Dermis blood vessel endothelial cell (primary cell): ENCODE measurements around the gene INF2. TPM values are rescaled to one million over a fixed set of nuclear protein-coding genes. Genes with fewer than 3 reads are reported as not detected.
"Not testable (repeated sequence)": the region's sequence is repeated elsewhere in the genome, so short reads cannot be mapped to it uniquely, and the experiment has no call there.

ENCODE experiments used
- DNase-seq: peaks from one replicate; pipeline ENCODE4 v3.0.0; 2010
- total RNA-seq: library from RNA; depleted of rRNA; stranded (reverse); fragments of >200 nt; gene quantifications from 2 replicates; pipeline ENCODE4 v1.2.3, GENCODE V29; 2014

Gene INF2
- total RNA-seq, 1 donor from 2014 or later = 53.6 TPM

DNA sequence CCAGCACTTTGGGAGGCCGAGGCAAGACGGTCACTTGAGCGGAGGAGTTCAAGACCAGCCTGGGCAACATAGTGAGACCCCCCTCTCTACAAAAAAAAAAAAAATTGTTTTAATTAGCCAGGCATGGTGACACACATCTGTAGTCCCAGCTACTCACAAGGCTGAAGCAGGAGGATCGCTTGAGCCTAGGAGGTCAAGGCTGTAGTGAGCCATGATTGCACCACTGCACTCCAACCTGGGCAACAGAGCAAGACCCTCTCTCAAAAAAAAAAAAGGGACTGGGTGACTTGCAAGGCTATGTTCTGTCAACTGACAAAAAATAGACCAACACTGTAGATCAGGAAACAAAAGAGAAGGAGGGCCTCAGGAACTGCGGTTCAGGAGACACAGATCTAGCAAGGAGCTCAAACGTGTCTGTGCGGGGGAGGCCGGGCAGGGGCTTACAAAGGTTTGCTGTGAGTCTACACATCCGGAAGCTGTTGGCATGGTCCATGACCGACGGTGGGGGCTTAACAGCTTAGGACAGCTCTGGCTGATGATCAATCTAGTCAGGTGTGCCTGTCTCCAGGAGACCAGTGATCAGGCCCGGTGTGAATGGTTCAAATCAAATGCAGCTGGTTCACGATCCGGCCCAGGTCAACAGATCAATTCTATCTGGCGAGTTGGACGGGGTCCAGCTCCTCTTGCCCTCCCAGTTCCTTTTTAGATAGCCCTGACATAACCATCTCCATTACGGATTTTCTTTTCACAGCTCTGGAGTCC lies 31.7 kb upstream of the INF2 start:
- no peak for DNase-seq

DNA sequence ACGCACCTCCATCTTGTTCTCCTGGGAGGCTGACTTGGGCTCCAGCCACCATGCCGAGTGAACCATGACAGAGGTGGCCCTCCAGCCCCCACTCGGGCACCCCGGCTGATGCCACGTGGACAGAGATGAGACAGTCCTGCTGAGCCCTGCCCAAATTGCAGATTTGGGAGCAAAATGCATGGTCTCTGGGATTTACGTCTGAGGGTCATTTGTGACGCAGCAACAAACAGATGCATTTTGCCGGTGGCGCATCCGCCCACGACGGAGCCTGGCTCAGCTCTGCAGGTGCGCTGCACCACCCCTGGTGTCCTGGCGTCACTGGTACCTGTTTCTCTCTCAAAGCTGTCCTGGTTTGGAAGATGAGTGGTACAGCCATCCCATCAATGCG lies 31.1 kb upstream of the INF2 start:
- DNase-seq = no peak

DNA sequence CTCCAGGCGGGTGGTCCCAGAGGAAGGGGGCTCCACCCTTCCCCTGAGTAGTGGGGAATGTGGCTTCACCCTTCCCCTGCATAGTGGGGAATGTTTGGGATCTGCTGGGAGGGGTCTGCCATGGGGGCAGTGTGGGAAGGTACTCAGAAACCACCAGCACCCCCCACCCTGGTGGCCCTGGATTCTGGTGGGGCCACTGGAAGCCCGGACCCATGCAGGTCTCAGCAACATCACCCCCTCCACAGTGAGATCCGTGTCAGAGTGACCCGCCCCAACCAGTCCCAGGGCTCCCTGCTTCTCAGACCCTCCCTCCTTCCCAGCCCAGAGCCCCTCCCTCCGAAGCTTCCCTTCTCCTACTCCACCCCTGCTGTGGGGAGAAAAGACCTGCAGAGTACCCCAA lies 30.3 kb upstream of the INF2 start:
- DNase-seq = no peak

DNA sequence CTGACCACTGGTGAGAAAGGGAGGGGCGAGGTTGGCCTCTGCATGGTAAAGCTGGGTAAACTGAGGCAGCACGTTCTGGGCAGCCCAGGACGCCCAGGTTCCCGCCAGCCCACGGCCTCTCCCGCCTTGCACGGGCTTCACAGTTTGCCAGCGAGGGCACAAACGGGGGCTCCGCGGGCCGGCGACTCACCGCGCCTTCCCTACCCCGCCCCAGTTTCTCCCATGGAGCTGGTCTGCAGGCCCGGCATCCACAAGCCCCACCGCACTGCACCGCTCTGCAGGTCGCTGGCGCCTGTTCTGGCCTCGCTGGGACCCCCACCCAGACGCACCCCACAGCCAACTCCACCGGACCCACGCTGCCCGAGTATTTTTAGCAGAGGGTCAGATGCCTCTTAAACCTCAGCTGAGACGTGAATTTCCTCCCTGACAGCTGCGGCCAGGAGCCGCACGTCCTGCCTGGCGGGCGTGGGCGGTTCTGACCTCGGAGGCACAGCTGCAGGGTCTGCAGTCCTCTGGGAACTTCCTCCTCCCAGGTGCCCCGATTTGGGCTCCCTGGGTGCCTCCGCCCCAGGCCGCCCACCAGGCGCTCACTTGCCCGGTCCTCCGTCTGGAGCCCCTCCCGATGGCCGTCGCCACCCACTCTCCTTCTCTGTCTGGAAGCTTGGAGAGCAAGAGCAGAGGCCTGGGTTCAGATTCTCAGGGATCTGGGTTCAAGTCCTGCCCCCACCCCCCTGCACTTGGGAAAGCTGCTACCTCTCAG lies 29.5 kb upstream of the INF2 start:
- peak; percentile 32 for DNase-seq

DNA sequence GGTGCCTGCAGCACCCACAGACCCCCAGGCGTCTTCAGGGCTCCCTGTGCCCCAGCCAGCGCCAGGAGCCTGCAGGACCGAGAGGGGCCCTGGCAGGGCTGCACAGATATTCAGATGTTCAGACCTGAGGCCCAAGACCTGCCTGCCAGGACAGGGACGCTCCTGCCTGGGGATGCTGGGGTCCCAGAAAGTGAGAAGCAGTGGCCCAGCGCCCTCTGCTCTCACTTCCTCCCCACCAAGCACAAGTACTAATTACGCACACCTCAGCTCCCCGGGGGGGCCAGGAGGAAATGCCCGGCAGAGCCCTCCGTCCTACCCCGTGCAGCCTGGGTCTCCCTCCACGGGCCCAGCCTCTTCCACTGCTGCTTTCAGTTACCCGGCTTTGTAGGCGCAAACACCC lies 28.8 kb upstream of the INF2 start:
- DNase-seq = no peak

DNA sequence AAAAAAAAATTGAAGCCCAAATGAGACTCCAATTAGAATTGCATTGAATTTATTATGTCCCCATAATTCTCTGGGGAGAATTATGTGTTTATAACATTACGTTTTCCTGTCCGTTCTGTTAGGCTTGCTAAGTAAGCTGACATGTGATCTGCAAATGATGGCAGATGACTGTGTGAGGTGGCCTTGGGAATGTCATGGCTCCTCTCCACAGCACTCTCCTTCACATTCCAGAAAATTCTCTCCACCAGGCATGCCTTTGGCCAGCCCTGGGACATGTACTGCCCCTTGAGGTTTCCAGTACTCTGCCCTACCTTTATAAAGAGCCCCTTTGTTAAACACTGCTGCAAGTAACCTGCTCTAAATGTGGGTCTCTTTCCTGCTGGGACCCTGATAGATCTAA lies 28.3 kb upstream of the INF2 start:
- DNase-seq = no peak

DNA sequence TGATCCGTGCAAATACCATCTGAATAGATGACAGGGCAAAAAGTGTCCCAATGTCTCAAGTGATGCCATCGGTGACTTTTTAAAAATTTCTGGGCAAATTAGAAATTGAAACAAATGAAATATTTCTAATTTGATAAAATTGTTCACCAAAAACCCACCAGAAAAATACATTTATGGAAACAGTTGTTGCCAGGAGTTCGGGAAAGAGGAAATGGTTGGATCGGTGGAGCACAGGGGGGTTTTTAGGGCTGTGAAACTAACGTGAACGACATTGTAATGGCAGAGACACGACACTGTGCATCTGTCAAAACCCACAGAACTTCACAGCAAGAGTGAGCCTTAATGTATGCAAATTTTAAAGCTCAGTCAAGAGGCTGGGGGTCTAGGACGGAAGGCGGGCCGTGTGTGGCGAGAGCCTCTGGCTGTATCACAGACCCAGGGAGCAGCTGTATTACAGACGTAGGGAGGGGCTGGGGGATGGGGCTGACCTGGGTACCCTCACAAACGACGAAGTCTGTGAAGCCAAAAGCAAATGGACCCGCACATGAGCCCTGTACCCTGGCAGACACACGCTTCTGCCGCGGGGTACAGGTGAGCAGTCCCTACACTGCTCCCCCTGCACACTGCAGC lies 27.8 kb upstream of the INF2 start:
- DNase-seq = not testable (repeated sequence)

DNA sequence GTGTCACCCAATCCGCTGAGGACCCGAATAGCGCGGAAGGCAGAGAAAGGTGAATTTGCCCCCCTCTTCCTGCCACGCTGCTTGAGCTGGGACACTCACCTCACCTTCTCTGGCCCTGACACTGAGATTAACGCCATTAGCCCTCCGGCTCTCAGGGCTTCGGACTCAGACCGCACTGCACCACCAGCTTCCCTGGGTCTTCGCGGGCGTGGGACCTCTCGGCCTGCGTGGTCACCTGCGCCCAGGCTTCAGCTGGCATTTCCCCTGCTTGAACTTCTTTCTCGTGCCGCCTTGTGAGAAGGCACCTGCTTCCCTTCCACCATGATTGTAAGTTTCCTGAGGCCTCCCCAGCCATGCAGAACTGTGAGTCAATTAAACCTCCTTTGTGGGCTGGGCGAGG lies 26.9 kb upstream of the INF2 start:
- DNase-seq = not testable (repeated sequence)

DNA sequence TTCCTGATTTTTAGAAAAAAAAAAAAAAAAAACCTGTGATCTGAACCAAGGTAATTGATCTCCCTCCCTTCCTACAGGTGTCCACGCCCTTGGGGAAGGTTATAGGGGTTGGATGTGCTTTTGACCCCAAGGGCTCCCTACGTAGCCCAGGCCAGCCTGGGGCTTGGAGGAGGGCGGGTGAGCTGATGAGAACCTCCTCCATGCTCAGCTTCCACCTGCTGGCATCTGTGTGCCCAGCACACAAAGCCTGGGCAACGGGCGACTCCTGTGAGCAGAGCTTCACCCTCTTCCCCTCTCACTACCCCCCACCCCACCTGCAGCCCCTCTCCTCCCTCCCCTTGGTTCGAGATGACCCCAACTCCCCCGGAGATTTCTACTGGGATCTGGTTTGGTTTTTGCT lies 25.3 kb upstream of the INF2 start:
- DNase-seq = no peak

DNA sequence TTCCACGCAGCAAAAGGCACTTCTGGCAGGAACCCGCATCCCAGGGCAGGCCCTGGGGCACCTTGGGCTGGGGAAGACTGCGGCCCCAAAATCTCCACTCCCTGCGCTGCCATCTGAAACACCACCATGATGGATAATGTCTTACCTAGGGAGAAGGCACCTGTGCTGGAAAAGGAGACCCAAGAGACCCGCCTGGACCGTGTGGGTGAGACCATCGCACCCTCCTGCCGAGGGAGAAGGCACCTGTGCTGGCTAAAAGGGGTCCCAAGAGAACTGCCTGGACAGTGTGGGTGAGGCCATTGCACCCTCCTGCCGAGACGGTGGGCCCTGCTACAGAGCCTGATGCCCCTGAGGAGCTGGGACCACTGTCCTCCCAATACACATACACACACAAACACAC lies 24.8 kb upstream of the INF2 start:
- DNase-seq = no peak

DNA sequence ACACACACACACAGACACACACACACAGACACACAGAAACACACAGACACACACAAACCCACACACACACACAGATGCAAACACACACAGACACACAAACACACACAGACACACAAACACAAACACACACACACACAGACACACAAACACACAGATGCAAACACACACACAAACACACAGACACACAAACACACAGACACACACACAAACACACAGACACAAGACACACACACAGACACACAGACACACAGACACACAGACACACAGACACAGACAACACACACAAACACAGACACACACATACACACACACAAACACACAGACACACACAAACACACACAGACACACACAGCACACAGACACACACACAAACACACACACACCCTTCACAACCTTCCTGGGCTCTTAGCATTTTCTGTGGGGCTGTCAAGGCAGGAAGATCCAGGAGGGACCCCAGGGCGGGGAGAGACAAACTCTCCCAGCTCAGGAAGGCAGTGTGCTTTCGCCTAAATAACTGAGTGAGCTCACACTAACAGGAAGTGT lies 24.2 kb upstream of the INF2 start:
- DNase-seq = no peak

DNA sequence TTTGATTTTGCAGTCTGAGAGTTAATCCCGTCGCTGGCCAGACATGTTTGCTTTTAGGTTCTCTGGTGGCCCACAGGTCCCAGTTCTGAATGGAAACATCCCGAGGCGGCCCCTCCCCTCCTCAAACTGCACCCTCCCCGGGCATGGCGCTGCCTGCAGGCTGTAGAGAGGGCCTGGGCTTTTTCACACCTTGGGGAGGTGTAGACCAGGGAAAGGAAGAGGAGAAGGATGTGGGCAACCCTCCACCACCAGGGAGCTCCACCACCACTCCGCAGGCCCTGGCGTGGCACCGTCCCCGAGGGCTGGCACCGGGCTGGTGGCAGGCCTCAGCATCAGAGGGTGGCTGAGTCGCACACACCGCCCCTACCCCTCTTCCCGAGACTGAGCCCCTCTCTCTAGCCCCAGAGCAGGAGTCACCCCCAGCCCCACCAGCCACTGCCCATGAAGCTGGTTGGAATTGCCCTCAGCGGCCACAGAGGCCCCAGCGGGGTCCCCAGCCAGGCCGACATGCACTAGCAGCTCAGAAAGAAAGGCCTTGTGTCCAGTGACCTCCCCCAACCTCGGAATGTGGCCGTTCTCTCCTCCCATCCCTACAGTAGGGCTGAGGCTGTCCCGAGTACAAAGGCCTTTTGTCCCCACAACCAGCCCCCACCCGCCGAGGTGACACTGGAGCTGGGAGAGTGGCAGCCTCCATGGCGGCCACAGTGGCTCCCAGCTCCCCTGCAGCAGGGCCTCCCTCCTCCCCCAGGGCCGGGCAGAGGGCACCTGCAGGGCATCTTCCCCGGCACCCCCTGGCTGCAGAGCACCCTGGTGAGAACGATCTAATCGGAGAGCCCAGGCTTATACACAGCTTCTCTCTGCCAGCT lies 23.5 kb upstream of the INF2 start:
- DNase-seq = peak; percentile 50

DNA sequence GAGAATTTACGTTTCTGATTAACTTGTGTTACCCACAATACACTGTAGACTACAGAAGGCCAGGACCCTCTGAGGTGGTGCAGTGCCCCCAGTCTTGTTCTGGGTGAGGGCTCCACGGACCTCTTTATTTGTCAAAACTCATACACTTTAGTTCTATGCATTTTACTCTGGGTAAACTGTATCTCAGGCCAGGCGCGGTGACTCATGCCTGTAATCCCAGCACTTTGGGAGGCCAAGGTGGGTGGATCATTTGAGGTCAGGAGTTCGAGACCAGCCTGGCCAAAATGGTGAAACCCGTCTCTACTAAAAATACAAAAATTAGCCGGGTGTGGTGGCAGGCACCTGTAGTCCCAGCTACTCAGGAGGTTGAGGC lies 22.9 kb upstream of the INF2 start:
- not testable (repeated sequence) for DNase-seq

DNA sequence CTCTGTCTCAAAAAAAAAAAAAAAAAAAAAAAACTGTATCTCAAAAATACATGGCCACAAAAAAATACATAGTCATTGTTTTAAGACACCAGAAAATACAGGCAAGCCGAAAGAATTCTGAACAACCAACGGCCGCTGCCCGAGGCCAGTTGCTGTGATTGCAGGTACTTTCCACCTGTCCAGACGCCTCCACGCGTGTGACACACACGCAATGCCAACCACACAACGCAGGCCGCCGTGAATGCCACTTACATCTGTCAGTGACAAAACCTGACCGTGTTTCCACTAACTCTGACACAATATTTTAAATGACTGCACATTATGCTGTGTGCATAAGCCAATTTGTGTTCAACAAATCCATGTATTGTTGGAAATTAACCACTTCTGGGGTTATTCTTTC lies 22.4 kb upstream of the INF2 start:
- DNase-seq = no peak

DNA sequence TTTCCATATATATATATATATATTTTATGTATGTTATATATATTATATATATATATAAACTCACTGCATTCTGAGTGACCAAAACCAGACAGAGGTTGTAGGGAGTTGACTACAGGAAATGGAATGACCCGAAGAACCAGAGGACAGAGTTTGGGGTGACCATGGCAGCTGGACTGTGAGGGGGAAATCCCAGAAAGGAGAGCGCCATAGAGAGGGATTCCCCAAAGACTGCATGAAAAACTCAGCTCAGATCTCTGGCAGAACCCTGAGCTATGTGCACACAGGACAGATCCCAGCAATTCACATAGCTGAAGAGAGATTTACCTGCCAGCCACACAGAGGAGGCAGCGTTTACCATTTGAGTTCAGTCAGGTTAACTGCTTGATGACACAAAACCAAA lies 19.7 kb upstream of the INF2 start:
- DNase-seq = no peak

DNA sequence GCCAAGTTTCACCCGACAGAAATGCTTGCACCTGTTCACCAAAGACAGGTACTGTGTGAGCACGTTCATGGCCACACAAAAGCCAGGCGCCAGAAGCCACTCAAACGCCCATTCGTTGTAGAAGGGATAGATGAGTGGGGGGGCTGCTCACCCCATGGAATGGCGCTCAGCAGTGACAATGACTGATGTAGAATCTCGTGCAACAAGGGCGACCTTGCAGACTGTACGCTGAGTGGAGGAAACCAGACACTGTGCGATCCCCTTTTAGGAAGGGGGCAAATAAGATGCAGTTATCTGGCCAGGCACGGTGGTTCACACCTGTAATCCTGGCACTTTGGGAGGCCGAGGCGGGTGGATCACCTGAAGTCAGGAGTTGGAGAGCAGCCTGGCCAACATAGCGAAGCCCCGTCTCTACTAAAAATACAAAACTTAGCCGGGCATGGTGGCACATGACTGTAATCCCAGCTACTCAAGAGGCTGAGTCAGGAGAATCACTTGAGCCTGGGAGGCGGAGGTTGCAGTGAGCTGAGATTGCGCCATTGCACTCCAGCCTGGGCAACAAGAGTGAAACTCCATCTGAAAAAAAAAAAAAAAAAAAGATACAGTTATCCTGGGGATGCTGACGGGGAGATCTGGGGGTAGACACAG lies 18.0 kb upstream of the INF2 start:
- DNase-seq = not testable (repeated sequence)

DNA sequence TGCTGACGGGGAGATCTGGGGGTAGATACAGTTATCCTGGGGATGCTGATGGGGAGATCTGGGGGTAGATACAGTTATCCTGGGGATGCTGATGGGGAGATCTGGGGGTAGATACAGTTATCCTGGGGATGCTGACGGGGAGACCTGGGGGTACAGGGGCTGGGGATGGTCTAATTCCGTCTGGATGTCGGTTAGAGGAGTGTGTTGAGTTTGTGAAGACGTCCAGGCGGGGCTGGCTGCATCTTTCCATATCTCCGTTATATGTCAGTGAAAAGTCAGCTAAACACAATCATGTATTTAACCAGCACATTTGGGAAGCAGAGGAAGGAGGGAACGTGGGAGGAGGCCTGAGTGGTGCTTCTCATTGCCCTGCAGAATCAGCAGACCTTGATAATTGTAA lies 17.3 kb upstream of the INF2 start:
- DNase-seq = not testable (repeated sequence)

DNA sequence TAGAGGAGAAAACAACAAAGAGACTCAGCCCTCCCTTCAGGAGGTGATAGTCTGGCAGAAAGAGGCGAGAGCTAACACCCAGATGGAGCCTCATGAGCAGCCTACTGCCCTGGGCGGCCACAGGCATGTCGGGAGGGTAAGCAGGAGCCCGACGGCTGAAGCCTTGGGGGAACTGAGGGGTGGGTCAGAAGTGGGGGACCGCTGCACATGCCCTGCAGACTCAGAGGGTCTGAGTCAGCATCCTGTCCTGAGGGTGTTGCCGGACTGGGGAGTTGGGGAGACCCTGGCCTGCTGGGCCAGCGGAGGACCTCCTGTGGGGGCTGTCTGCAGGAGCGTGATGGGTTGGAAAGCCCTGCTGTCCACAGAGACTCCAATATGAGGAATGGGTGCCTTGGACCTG lies 15.9 kb upstream of the INF2 start:
- DNase-seq = no peak

DNA sequence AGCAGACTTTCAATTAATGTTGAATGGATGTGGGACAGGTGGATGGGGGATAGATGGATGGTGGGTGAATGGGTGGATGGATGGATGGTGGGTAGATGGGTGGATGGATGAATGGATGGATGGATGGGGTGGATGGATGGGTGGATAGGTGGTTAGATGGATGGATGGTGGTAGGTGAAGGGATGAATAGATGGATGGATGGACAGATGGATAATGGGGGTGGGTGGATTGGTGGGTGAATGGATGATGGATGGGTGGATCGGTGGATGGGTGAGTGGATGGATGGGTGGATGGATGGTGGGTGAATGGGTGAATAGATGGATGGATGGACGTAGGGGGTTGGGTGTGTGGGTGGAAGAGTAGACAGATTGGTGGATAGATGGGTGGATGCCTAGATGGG lies 14.0 kb upstream of the INF2 start:
- no peak for DNase-seq

DNA sequence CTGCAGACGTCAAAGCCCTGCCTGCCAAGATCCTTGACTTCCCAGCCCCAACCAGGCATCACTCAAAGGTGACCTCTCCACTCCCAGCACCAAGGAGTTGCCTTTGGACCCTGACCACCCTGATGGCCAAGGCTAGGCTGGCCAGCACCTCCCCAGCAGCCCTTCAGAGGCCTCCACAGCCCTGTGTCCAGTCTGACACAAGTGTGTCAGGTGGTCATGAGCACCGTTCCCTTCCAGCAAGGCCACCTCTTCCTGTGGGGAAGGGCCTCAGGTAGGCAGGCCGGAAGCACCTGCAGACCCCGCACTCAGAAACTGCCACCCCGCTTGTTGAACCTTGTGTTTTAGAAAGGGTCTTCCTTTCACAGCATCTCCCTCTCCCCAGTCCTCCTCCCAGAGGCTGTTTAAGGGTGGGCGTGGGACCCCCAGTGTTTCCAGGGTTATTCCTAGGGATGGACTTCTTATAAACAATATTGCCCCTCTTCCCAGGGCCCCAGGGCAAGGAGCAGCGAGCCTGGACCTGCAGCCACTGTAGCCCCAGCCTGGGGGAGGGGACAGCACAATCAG lies 13.2 kb upstream of the INF2 start:
- no peak for DNase-seq

DNA sequence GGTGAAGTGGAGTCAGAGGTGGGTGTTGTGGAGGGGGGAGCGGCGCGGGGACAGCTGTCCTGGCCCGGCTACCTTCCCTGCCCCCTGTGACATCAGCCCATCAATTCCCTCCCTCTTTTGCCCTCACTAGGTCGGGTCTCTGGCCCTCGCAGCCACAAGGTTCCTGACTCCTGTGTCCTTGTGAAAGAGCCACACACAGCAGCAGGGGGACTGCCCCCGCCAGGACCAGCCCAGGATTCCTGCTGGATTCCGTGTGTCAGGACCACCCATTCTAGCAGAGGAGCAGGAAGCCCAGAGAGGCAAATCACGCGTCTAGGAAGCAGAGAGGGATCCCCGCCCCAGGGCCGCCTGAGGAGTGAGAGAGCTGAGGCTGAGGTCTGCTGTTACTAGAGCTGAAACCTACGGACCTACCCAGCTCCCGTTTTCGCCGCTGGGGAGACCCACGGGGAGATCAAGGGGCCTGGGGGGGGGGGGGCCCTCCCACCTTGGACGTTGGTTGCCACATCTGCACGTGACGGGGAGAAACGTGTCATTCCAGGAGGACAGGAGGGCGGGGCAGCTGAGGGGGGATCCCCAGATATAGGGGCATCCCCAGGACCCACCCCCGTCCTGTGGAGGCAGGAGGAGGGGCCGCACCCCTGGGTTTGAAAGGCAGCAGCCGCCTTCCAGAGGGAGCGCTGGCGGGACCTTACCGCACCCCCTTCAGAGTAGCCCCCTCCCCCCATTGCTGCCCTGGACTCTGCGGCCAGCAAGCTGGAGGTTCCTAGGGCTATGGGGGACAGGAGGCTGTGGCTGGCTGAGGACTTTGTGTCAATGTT lies 12.5 kb upstream of the INF2 start:
- no peak for DNase-seq
